Endothelial cell of umbilical vein (primary cell): Measurements from ENCODE around the gene ZNF628. TPM values are rescaled to one million over a fixed set of nuclear protein-coding genes. Genes with fewer than 3 reads are reported as not detected.

Source experiments
- BruUV-seq: library from RNA; stranded (reverse); fragments of 400-500 nt; replicated peaks from 2 replicates; lab custom pipeline; 2021; lab: Mats Ljungman, UMichigan
- CTCF ChIA-PET: fragments of 300-600, 350-600 bp; sonication (Branson Sonifier 250); formaldehyde crosslinking; loops from one replicate; lab custom pipeline; 2021; ENCODE audit warnings: antibody characterized with exemption, inconsistent platforms; lab: Charles Lee
- POLR2A ChIA-PET: fragments of 300-600, 350-600 bp; sonication (Branson Sonifier 250); formaldehyde crosslinking; loops from one replicate; lab custom pipeline; 2021; ENCODE audit warnings: antibody characterized with exemption, inconsistent platforms; lab: Charles Lee
- DNase-seq: peaks from one replicate; pipeline ENCODE4 v3.0.0-alpha.2; 2011; ENCODE audit warnings: low read depth, low spot score
- FAIRE-seq: peaks from 2 replicates; lab custom pipeline; 2011; peaks lifted over from hg19 to GRCh38; lab: Jason Lieb, UNC
- H2AFZ ChIP-seq: 2 replicates; pipeline ENCODE4 v1.6.0; 2012; ENCODE audit warnings: low read depth, low read length, control low read depth, inconsistent platforms
- H3K27ac ChIP-seq: 2 replicates; pipeline ENCODE4 v1.5.1; 2011; ENCODE audit warnings: low read depth, mild to moderate bottlenecking, control low read depth, low read length, moderate library complexity; ENCODE audit not compliant: insufficient read depth
- H3K27me3 ChIP-seq, 2 experiments: 2 replicates each; pipeline versions ENCODE4 v1.6.0 to v1.6.1; 2011; ENCODE audit warnings: low read length in 2 of 2, mixed read lengths in 1 of 2; ENCODE audit not compliant: control insufficient read depth in 2 of 2, insufficient read depth in 2 of 2
- H3K36me3 ChIP-seq, 2 experiments: 2 replicates in 1 of 2; 3 replicates in 1 of 2; pipeline ENCODE4 v1.5.1; 2011; ENCODE audit warnings: low read length in 2 of 2, mild to moderate bottlenecking in 1 of 2, moderate library complexity in 1 of 2; ENCODE audit not compliant: control insufficient read depth in 2 of 2, insufficient read depth in 2 of 2; ENCODE audit errors: extremely low read depth in 1 of 2
- H3K4me1 ChIP-seq: 3 replicates; pipeline ENCODE4 v1.5.1; 2011; ENCODE audit warnings: mild to moderate bottlenecking, low read length; ENCODE audit not compliant: control insufficient read depth, insufficient read depth; ENCODE audit errors: extremely low read depth
- H3K4me2 ChIP-seq: 2 replicates; pipeline ENCODE4 v1.6.1; 2011; ENCODE audit warnings: low read length, control low read depth, mixed read lengths; ENCODE audit not compliant: insufficient read depth
- H3K4me3 ChIP-seq, 3 experiments: fragments of 200-600 bp in 1 of 3; sonication (generic), shearing (Covaris generic) in 1 of 3; replicated peaks in 1 of 3; 2 replicates each; pipeline ENCODE4 v1.5.1; 2011 to 2016; ENCODE audit warnings: control low read depth in 3 of 3, low read length in 3 of 3, mild to moderate bottlenecking in 2 of 3, inconsistent platforms in 1 of 3, low read depth in 1 of 3, moderate library complexity in 1 of 3; ENCODE audit not compliant: insufficient read depth in 1 of 3
- H3K79me2 ChIP-seq: 2 replicates; pipeline ENCODE4 v1.6.0; 2012; ENCODE audit warnings: low read length, inconsistent platforms; ENCODE audit not compliant: control insufficient read depth, insufficient read depth
- H3K9ac ChIP-seq: replicated peaks from 2 replicates; pipeline ENCODE3; 2011; ENCODE audit warnings: low read length, control low read depth; ENCODE audit not compliant: insufficient read depth; ENCODE audit errors: extremely low read depth
- H3K9me1 ChIP-seq: replicated peaks from 3 replicates; pipeline ENCODE4 v1.6.0; 2011; ENCODE audit warnings: mild to moderate bottlenecking, low read length; ENCODE audit not compliant: control insufficient read depth, insufficient read depth; ENCODE audit errors: extremely low read depth
- H3K9me3 ChIP-seq: replicated peaks from 2 replicates; pipeline ENCODE4 v1.5.1; 2012; ENCODE audit warnings: low read length, inconsistent platforms; ENCODE audit not compliant: control insufficient read depth, insufficient read depth
- H4K20me1 ChIP-seq: replicated peaks from 2 replicates; pipeline ENCODE3; 2011; ENCODE audit warnings: mild to moderate bottlenecking, low read length; ENCODE audit not compliant: control insufficient read depth, insufficient read depth; ENCODE audit errors: extremely low read depth
- EZH2 ChIP-seq: IDR thresholded peaks from 2 replicates; pipeline ENCODE4 v1.6.1; 2012; ENCODE audit warnings: borderline replicate concordance, low read depth, mild to moderate bottlenecking, moderate library complexity, low read length, inconsistent platforms; ENCODE audit not compliant: severe bottlenecking
- FOS ChIP-seq: IDR thresholded peaks from 2 replicates; pipeline ENCODE4 v1.6.1; 2011; ENCODE audit warnings: mild to moderate bottlenecking, low read length, moderate library complexity, borderline replicate concordance; ENCODE audit not compliant: insufficient read depth
- GATA2 ChIP-seq: IDR thresholded peaks from 2 replicates; pipeline ENCODE4 v1.7.0; 2011; ENCODE audit warnings: low read depth, mild to moderate bottlenecking, moderate library complexity, mixed read lengths, low read length; ENCODE audit not compliant: insufficient read length, insufficient read depth
- JUN ChIP-seq: IDR thresholded peaks from 2 replicates; pipeline ENCODE4 v1.6.1; 2011; ENCODE audit warnings: borderline replicate concordance, low read depth; ENCODE audit not compliant: insufficient read length, insufficient read depth
- MAX ChIP-seq: IDR thresholded peaks from 2 replicates; pipeline ENCODE4 v1.6.1; 2011; ENCODE audit not compliant: insufficient read depth, insufficient read length
- MYC ChIP-seq: IDR thresholded peaks from one replicate; pipeline ENCODE4 v1.6.1; 2011; ENCODE audit warnings: mild to moderate bottlenecking, low read depth, low read length
- POLR2A ChIP-seq: IDR thresholded peaks from 2 replicates; pipeline ENCODE4 v1.6.1; 2012; ENCODE audit warnings: low read depth, mild to moderate bottlenecking, control low read depth, low read length
- POLR2AphosphoS5 ChIP-seq: IDR thresholded peaks from 2 replicates; pipeline ENCODE4 v1.6.1; 2012; ENCODE audit warnings: low read depth, mild to moderate bottlenecking, control low read depth, low read length, moderate library complexity; ENCODE audit not compliant: insufficient read depth
- dilution Hi-C: fragments of 300-500 bp; cut with MboI; formaldehyde crosslinking; loops from one replicate; pipeline ENCODE4 v1.15.0; 2019; ENCODE audit warnings: low sequenced_read_pairs; ENCODE audit not compliant: extremely low pct_ligation_motif_present
- intact Hi-C: fragments of 100-400 bp; cut with micrococcal nuclease; formaldehyde crosslinking; loops from one replicate; pipeline ENCODE4 v1.10.0; 2022
- polyA plus RNA-seq, 4 experiments: library from polyadenylated mRNA; depleted of rRNA in 3 of 4; stranded (reverse) in 3 of 4; unstranded in 1 of 4; fragments of >200 nt; gene quantifications; 2 replicates each; pipeline versions ENCODE4 v1.2.1 to v1.2.3, GENCODE V29; 2011 to 2012; ENCODE audit warnings: missing spikeins in 1 of 4
- total RNA-seq: library from RNA; stranded (reverse); gene quantifications from 2 replicates; pipeline ENCODE4 v1.2.3, GENCODE V29; 2021
- TF ChIP-seq, protein P1 (sequence below), 2 donors: IDR thresholded peaks; 1 replicate in 1 of 2; 2 replicates in 1 of 2; pipeline ENCODE4 v1.5.1; 2011; ENCODE audit warnings: low read length in 2 of 2, mild to moderate bottlenecking in 2 of 2, moderate library complexity in 2 of 2, control low read depth in 1 of 2, inconsistent platforms in 1 of 2, low read depth in 1 of 2; ENCODE audit not compliant: insufficient read depth in 1 of 2; ENCODE audit errors: extremely low read depth in 1 of 2

The ZNF628 gene
- total and polyA plus RNA-seq, 2 donors (not counting 3 experiments of a cell fraction or from before 2014, with no cell fraction given): 2.0 to 10.4 TPM

DNA sequence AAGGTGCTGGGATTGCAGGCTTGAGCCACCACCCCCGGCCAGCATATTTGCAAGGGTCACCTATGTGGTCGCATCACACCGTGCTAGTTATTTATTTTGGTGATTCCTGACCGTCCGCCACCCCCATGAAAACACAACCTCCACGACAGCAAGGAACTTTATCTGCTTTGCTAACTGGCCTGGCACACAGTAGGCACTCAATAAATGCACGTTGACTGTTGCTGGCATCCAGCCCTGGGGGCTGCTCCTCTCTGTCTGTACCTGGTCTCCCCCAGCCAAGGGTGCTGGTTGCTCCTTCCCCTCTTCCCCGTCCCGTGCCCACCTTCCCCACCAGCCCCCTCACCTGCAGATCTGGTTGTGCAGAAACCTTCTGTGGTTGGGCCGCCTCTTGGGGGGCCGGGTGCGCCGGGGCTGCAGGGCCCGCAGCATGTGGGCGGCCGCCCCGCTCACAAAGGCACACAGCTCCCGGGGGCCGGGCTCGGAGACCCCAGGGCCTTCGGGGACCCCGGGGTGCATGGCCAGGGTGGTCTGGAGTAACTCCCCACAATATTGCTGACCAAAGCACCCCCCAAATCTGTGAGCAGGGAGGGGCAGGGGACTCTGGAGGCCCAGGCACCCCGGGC is 12.3 kb upstream of the ZNF628 start:
- no peak overlapping the region for H3K27ac ChIP-seq
- H3K4me3 ChIP-seq: no peak overlapping the region
- DNase-seq: no peak
- no peak overlapping the region for H2AFZ ChIP-seq
- intact Hi-C loops: loop anchor here (5.0 kb wide), 1 partner anchor 143 kb away; the partner anchor contains the start of gene ZNF865
- no peaks in the 10 kb centered on the region for H3K9me3 ChIP-seq
- H4K20me1 ChIP-seq: no peaks in the 10 kb centered on the region
- peaks cover 13% of the 10 kb centered on the region for H3K4me1 ChIP-seq
- dilution Hi-C loops: no loop called here
- no peak overlapping the region for H3K4me2 ChIP-seq
- no peaks in the 10 kb centered on the region for H3K79me2 ChIP-seq
- ChIA-PET POLR2A (no interaction called here), CTCF (no interaction called here)
- no peaks in the 10 kb centered on the region for H3K36me3 ChIP-seq
- H3K9ac ChIP-seq: no peak overlapping the region
- no peaks in the 10 kb centered on the region for H3K27me3 ChIP-seq
- no TSS peak for BruUV-seq
- no peak for TF ChIP-seq MAX
- TF ChIP-seq JUN: no peak
- TF ChIP-seq POLR2A: no peak
- TF ChIP-seq POLR2AphosphoS5: no peak
- no peak for TF ChIP-seq EZH2
- no peak for TF ChIP-seq FOS
- TF ChIP-seq, protein P1, sequence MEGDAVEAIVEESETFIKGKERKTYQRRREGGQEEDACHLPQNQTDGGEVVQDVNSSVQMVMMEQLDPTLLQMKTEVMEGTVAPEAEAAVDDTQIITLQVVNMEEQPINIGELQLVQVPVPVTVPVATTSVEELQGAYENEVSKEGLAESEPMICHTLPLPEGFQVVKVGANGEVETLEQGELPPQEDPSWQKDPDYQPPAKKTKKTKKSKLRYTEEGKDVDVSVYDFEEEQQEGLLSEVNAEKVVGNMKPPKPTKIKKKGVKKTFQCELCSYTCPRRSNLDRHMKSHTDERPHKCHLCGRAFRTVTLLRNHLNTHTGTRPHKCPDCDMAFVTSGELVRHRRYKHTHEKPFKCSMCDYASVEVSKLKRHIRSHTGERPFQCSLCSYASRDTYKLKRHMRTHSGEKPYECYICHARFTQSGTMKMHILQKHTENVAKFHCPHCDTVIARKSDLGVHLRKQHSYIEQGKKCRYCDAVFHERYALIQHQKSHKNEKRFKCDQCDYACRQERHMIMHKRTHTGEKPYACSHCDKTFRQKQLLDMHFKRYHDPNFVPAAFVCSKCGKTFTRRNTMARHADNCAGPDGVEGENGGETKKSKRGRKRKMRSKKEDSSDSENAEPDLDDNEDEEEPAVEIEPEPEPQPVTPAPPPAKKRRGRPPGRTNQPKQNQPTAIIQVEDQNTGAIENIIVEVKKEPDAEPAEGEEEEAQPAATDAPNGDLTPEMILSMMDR (IDR thresholded peaks at IDR 0.05; ENCODE audit: extremely low read depth in 1 of 2, insufficient read depth in 1 of 2, low read depth in 1 of 2, low read length in 2 of 2): no peak
- TF ChIP-seq MYC: no peak
- TF ChIP-seq GATA2: no peak
- FAIRE-seq: no peak
- H3K9me1 ChIP-seq: no peaks in the 10 kb centered on the region
